GM19324 (cell line): Measurements from ENCODE around the gene ZSWIM8.
"Not testable (repeated sequence)": the region's sequence is repeated elsewhere in the genome, so short reads cannot be mapped to it uniquely, and the experiment has no call there.

Source experiments
- ATAC-seq: cut with Tn5 transposase; IDR thresholded peaks from one replicate; pipeline ENCODE4 v1.9.1; 2021; ENCODE audit warnings: mild to moderate bottlenecking, moderate library complexity; ENCODE audit not compliant: unreplicated experiment, low FRiP score

ZSWIM8 gene

GRCh38 chr10:73791871-73792400, 6.5 kb downstream of the ZSWIM8 start:
- no peak for ATAC-seq

- ATAC-seq = no peak
Measured at GRCh38 chr10:73793456-73793855, 8.1 kb downstream of the ZSWIM8 start.

GRCh38 chr10:73795491-73795890, 10.1 kb downstream of the ZSWIM8 start:
- ATAC-seq = not testable (repeated sequence)

GRCh38 chr10:73796035-73796434, 10.6 kb downstream of the ZSWIM8 start:
- ATAC-seq = not testable (repeated sequence)

DNA sequence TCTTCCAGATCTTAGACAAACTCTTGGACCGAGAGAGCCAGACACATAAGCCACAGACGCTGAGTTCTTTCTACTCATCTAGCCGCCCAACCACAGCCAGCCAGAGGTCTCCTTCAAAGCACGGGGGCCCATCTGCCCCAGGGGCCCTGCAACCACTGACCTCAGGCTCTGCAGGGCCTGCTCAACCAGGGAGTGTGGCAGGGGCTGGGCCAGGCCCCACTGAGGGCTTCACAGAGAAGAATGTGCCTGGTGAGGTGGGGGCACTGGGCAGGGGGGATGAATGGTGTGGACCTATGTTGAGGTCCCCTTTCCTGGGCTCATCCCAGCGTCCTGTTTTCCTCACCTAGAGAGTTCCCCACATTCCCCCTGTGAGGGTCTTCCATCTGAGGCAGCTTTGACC, 11.4 kb downstream of the ZSWIM8 start:
- ATAC-seq = no peak

DNA sequence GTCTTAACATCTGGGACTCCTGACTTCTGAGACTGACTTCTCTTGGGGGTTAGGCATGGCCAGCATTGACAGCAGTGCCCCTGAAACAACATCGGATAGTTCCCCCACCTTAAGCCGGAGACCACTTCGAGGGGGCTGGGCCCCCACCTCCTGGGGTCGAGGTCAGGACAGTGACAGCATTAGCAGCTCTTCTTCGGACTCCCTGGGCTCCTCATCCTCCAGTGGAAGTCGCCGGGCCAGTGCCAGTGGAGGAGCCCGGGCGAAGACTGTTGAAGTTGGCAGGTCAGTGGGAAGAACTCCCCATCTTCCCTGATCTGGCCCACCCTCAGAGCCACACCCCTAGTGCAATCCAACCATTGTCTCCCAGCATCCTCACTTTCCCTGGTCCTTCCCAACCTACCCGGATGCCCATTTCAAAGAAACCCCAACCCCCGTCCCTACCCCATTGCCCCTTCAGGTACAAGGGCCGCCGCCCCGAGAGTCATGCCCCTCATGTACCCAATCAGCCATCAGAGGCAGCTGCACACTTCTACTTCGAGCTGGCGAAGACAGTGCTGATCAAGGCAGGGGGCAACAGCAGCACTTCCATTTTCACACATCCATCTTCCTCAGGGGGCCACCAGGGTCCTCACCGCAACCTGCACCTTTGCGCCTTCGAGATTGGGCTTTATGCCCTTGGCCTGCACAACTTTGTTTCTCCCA, 12.1 kb downstream of the ZSWIM8 start:
- ATAC-seq = no peak

DNA sequence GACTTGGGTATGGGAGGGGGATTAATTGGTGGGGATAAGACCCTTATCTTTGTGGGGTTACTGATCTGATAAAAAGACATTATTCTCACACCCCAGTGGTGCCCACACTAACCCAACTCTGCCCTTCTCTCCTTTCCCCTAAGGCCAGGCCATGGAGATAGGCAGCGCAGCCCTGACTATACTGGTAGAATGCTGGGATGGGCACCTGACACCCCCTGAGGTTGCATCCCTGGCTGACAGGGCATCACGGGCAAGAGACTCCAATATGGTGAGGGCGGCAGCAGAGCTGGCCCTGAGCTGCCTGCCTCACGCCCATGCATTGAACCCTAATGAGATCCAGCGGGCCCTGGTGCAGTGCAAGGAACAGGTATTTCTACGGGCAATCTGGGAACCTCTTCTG, 12.7 kb downstream of the ZSWIM8 start:
- no peak for ATAC-seq

- ATAC-seq = no peak
Measured at GRCh38 chr10:73798927-73799560, 13.6 kb downstream of the ZSWIM8 start.

DNA sequence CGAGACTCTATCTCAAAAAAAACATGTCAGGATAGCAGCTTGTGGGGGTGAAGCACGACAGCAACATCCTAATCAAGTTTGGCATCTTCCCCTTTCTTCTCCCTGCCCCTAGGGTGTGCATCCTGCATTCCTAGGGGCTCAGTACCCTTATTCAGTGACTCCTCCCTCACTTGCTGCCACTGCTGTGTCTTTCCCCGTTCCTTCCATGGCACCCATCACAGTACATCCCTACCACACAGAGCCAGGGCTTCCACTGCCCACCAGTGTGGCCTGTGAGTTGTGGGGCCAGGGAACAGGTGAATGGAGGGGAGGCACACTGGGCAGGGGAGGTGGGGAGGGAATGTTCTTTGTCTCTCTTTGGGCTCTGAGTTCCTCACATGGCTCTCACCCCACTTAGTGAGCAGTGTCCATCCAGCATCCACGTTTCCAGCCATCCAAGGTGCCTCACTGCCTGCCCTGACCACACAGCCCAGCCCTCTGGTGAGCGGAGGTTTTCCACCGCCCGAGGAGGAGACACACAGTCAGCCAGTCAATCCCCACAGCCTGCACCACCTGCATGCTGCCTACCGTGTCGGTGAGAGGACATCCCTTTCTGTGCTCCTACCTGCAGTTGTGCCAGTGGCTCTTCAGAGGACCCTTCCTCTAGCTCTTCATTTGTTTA, 14.6 kb downstream of the ZSWIM8 start:
- ATAC-seq = no peak

GRCh38 chr10:73800560-73801252, 15.3 kb downstream of the ZSWIM8 start:
- no peak for ATAC-seq

DNA sequence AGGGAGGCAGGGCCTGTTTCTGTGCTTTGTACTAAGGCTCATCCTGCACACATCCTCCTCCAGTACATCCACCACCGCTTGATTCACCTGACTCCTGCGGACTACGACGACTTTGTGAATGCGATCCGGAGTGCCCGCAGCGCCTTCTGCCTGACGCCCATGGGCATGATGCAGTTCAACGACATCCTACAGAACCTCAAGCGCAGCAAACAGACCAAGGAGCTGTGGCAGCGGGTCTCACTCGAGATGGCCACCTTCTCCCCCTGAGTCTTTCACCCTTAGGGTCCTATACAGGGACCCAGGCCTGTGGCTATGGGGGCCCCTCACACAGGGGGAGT, 15.8 kb downstream of the ZSWIM8 start:
- ATAC-seq = no peak

- no peak for ATAC-seq
Measured at GRCh38 chr10:73802276-73802991, 17.0 kb downstream of the ZSWIM8 start.

GRCh38 chr10:73803680-73804286, 18.4 kb downstream of the ZSWIM8 start:
- no peak for ATAC-seq

- ATAC-seq = no peak
Measured at GRCh38 chr10:73806176-73806950, 21.0 kb downstream of the ZSWIM8 start.

- ATAC-seq = no peak
Measured at GRCh38 chr10:73807471-73807870, 22.1 kb downstream of the ZSWIM8 start.

- no peak for ATAC-seq
Measured at GRCh38 chr10:73808021-73808815, 22.8 kb downstream of the ZSWIM8 start.

GRCh38 chr10:73809061-73809818, 23.8 kb downstream of the ZSWIM8 start:
- ATAC-seq = no peak

DNA sequence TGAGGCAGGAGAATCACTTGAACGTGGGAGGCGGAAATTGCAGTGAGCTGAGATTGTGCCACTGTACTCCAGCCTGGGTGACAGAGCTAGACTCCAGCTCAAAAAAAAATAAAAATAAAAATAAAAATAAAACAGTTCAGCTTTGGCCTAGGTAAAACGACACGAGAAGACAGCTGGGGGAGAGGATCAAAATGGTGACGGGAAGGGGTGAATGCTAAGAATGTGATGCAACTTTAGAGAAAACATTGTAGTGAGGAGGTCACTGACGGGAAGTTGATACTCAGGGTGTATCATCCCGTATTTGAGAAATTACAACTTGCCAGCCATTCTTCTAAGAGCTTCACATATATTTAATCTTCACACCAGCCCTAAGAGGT, 24.9 kb downstream of the ZSWIM8 start:
- no peak for ATAC-seq
